ENCODE measurements around the gene C2CD5.

DNA sequence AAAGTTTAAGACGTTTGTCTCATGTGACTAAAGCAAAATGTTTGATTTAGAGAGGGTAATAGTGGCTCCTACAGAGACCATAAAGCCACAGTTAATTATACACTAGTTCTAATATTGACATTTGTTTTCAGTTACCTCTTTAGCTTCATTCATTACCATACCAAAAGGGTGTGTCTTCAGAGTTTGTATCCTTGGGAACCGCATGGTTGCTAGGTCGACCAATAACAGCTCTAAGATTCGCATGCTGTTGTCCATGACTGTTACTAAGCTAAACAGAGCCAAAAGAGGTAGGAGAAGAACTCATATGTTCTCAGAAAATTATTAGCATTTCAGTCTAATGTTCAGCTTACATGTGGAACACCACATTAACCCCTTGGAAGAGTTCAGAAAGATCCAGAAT lies 44.5 kb upstream of the C2CD5 start:
- TF ChIP-seq, protein P1, sequence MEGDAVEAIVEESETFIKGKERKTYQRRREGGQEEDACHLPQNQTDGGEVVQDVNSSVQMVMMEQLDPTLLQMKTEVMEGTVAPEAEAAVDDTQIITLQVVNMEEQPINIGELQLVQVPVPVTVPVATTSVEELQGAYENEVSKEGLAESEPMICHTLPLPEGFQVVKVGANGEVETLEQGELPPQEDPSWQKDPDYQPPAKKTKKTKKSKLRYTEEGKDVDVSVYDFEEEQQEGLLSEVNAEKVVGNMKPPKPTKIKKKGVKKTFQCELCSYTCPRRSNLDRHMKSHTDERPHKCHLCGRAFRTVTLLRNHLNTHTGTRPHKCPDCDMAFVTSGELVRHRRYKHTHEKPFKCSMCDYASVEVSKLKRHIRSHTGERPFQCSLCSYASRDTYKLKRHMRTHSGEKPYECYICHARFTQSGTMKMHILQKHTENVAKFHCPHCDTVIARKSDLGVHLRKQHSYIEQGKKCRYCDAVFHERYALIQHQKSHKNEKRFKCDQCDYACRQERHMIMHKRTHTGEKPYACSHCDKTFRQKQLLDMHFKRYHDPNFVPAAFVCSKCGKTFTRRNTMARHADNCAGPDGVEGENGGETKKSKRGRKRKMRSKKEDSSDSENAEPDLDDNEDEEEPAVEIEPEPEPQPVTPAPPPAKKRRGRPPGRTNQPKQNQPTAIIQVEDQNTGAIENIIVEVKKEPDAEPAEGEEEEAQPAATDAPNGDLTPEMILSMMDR (IDR thresholded peaks at IDR 0.05), result no peak
- no peak for TF ChIP-seq ZFX (IDR thresholded peaks at IDR 0.05; ENCODE audit: borderline replicate concordance)
